K562 (cell line): Measurements from ENCODE around the gene MRPL4.

Experiments used
- ADNP ChIP-seq: fragments of 200-800 bp; sonication (Bioruptor generic); IDR thresholded peaks from 2 replicates; pipeline ENCODE4 v1.6.1; 2016; ENCODE audit warnings: missing genetic modification characterization, missing compliant biosample characterization
- MEF2A ChIP-seq: IDR thresholded peaks from 2 replicates; pipeline ENCODE4 v1.6.1; 2011; ENCODE audit warnings: low read depth, mild to moderate bottlenecking, low read length, moderate library complexity; ENCODE audit not compliant: control insufficient read depth

GRCh38 chr19:10223488-10224213 is 28.4 kb upstream of the MRPL4 start:
- TF ChIP-seq ADNP (tag) (no peak), MEF2A (no peak)
